Immature natural killer cell (primary cell): Measurements from ENCODE around the gene NFATC2. TPM values are rescaled to one million over a fixed set of nuclear protein-coding genes. Genes with fewer than 3 reads are reported as not detected.

ENCODE experiments used
- DNase-seq, 3 donors: peaks; one replicate each; pipeline ENCODE4 v3.0.0; 2022; ENCODE audit warnings: mixed read lengths in 1 of 3
- H3K27ac Mint-ChIP-seq, 6 donors: one replicate each; pipeline ENCODE4 v1.8.0; 2020; ENCODE audit warnings: mixed read lengths in 6 of 6, mild to moderate bottlenecking in 5 of 6, inconsistent platforms in 4 of 6, moderate library complexity in 3 of 6
- H3K27me3 Mint-ChIP-seq, 3 donors: one replicate each; pipeline ENCODE4 v1.8.0; 2020 to 2021; ENCODE audit warnings: low read depth in 3 of 3, mild to moderate bottlenecking in 3 of 3, mixed read lengths in 3 of 3, moderate library complexity in 3 of 3, inconsistent platforms in 1 of 3
- H3K36me3 Mint-ChIP-seq, 3 donors: one replicate each; pipeline ENCODE4 v1.8.0; 2020; ENCODE audit warnings: mixed read lengths in 3 of 3, inconsistent platforms in 2 of 3, mild to moderate bottlenecking in 2 of 3
- H3K4me1 Mint-ChIP-seq, 2 donors: one replicate each; pipeline ENCODE4 v1.8.0; 2020; ENCODE audit warnings: inconsistent platforms in 2 of 2, mild to moderate bottlenecking in 2 of 2, mixed read lengths in 2 of 2, moderate library complexity in 1 of 2
- H3K4me3 Mint-ChIP-seq, 5 donors: one replicate each; pipeline ENCODE4 v1.8.0; 2020; ENCODE audit warnings: mild to moderate bottlenecking in 5 of 5, mixed read lengths in 5 of 5, inconsistent platforms in 3 of 5, moderate library complexity in 3 of 5
- H3K9me3 Mint-ChIP-seq, 6 donors: one replicate each; pipeline ENCODE4 v1.8.0; 2020; ENCODE audit warnings: mild to moderate bottlenecking in 6 of 6, mixed read lengths in 6 of 6, inconsistent platforms in 4 of 6, moderate library complexity in 3 of 6
- polyA plus RNA-seq, 3 donors: library from polyadenylated mRNA; unstranded; fragments of 300-500 nt; fragmentation: Illumina TruSeq; gene quantifications; one replicate each; pipeline ENCODE4 v1.2.3, GENCODE V29; 2021

NFATC2 gene
- polyA plus RNA-seq, 3 donors from 2014 or later, result 14.5 to 101 (median 21.3) TPM

- Mint-ChIP-seq H3K4me1 (peaks cover 52 to 56% of the 10 kb centered on the region in 2 donors), H3K27me3 (peaks cover 0 to 18% (median 2%) of the 10 kb centered on the region in 3 donors), H3K4me3 (no peak overlapping the region), H3K27ac (peak overlapping the region in 4 of 6 donors; percentile 24 to 67 (median 47)), H3K36me3 (peaks cover 9 to 25% (median 19%) of the 10 kb centered on the region in 3 donors), H3K9me3 (no peaks in the 10 kb centered on the region)
- no peak for DNase-seq
Observed at GRCh38 chr20:51460569-51461265, 81.8 kb downstream of the NFATC2 start.

GRCh38 chr20:51460163-51460562, 82.4 kb downstream of the NFATC2 start:
- peaks cover 52 to 55% of the 10 kb centered on the region in 2 donors for H3K4me1 Mint-ChIP-seq
- H3K27ac Mint-ChIP-seq, result peak overlapping the region; percentile 26 to 90 (median 58)
- no peaks in the 10 kb centered on the region for H3K9me3 Mint-ChIP-seq
- peaks cover 7 to 29% (median 14%) of the 10 kb centered on the region in 3 donors for H3K36me3 Mint-ChIP-seq
- no peak overlapping the region for H3K4me3 Mint-ChIP-seq
- H3K27me3 Mint-ChIP-seq, result peaks cover 0 to 18% (median 2%) of the 10 kb centered on the region in 3 donors
- DNase-seq, result no peak

GRCh38 chr20:51458751-51459439, 83.6 kb downstream of the NFATC2 start:
- Mint-ChIP-seq H3K4me3 (no peak overlapping the region), H3K27ac (peak overlapping the region; percentile 20 to 68 (median 44)), H3K27me3 (peaks cover 0 to 16% (median 2%) of the 10 kb centered on the region in 3 donors), H3K9me3 (no peaks in the 10 kb centered on the region), H3K4me1 (peaks cover 52 to 53% of the 10 kb centered on the region in 2 donors), H3K36me3 (peaks cover 14 to 35% (median 19%) of the 10 kb centered on the region in 3 donors)
- no peak for DNase-seq

DNA sequence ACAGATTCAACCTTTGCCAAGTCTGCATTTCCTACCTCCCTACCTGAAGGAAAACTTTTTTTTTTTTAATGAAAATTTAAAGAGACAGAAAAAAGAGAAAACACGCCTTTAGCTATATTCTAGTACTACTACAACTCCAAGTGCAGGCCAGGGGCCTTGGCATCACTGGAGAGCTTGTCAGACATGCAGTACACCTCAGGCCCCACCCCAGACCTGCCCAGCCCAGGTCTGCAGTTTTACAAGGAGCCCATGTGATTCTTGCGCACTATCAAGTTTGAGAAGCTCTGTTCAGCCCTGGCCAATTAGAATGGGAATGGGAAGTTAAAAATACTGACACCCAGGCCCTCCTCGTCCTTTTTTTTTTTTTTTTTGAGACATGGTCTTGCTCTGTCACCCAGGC, 85.0 kb downstream of the NFATC2 start:
- H3K27me3 Mint-ChIP-seq, result peaks cover 2 to 14% (median 6%) of the 10 kb centered on the region in 3 donors
- peaks cover 48 to 55% of the 10 kb centered on the region in 2 donors for H3K4me1 Mint-ChIP-seq
- H3K9me3 Mint-ChIP-seq, result no peaks in the 10 kb centered on the region
- H3K4me3 Mint-ChIP-seq, result peak overlapping the region in 1 of 5 donors; percentile 27
- no peak for DNase-seq
- peaks cover 27 to 42% (median 31%) of the 10 kb centered on the region in 3 donors for H3K36me3 Mint-ChIP-seq
- peak overlapping the region; percentile 13 to 67 (median 30) for H3K27ac Mint-ChIP-seq

- Mint-ChIP-seq H3K9me3 (no peaks in the 10 kb centered on the region), H3K27me3 (peaks cover 2 to 14% (median 7%) of the 10 kb centered on the region in 3 donors), H3K4me1 (peaks cover 55 to 62% of the 10 kb centered on the region in 2 donors), H3K36me3 (peaks cover 33 to 48% (median 37%) of the 10 kb centered on the region in 3 donors), H3K27ac (peak overlapping the region; percentile 34 to 71 (median 58)), H3K4me3 (peak overlapping the region in 1 of 5 donors; percentile 42)
- no peak for DNase-seq
Observed at GRCh38 chr20:51456511-51457509, 85.7 kb downstream of the NFATC2 start.

DNA sequence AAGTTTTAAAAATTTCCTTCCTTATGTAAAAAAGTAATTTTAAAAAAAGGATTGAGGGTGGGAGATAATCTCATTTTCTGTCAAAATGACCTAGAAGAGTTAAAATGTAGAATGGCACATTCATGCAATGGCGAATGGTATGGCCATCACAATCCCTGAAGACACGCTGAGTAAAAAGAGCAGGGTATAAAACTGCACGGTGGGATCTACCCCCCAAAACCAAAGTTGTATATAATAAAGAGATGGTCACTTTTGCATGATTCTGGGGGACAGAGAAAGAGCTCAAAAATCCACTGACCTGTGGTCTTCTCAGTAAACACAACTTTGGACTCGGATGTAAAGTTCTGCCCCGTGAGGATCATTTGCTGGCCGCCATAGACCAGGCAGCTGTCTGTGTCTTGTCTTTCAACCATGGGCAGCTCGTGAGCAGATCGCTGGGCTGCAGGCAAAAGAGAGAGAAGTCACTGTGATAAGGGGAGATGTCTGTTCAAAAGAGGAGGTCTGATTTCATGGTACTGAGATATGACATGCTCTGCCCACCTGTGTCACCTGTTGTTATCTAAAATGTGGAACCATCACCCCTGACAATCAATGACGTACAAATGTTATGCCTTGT, 88.2 kb downstream of the NFATC2 start:
- H3K4me3 Mint-ChIP-seq, result no peak overlapping the region
- H3K27ac Mint-ChIP-seq, result peak overlapping the region in 3 of 6 donors; percentile 38 to 56 (median 55)
- H3K27me3 Mint-ChIP-seq, result peaks cover 0 to 14% (median 7%) of the 10 kb centered on the region in 3 donors
- no peaks in the 10 kb centered on the region for H3K9me3 Mint-ChIP-seq
- H3K4me1 Mint-ChIP-seq, result peaks cover 59 to 75% of the 10 kb centered on the region in 2 donors
- H3K36me3 Mint-ChIP-seq, result peaks cover 33 to 55% (median 35%) of the 10 kb centered on the region in 3 donors
- DNase-seq, result no peak

- peak overlapping the region; percentile 74 to 84 (median 81) for H3K27ac Mint-ChIP-seq
- H3K36me3 Mint-ChIP-seq, result peaks cover 33 to 59% (median 41%) of the 10 kb centered on the region in 3 donors
- H3K4me3 Mint-ChIP-seq, result peak overlapping the region in 1 of 5 donors; percentile 15
Observed at GRCh38 chr20:51452734-51453365, 89.7 kb downstream of the NFATC2 start.

DNA sequence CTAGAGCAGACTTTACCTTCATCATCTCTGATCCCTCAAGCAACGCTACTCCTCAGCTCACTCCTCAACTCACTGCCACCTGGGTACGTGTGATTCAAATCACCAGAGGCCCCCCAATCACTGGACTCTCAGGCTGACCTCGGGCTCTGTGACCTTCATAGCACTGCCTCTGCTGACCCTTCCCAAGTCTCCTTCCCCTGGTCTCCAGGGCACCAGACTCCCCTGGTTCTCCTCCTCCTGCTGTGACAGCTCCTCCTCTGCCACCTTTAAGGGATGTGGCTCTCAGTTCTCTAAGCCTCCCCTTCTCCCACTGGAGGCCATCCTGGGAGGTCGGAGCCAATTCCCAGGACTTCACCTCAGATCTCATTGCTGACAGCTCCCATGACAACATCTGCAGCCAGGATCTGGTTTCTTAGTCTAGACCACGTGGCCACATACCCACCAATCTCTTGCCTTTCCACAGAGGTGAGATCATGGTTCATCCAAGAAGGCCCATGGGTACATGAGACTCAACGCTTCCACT, 90.4 kb downstream of the NFATC2 start:
- Mint-ChIP-seq H3K27me3 (peaks cover 0 to 17% (median 10%) of the 10 kb centered on the region in 3 donors), H3K36me3 (peaks cover 35 to 62% (median 44%) of the 10 kb centered on the region in 3 donors), H3K27ac (peak overlapping the region; percentile 37 to 84 (median 81)), H3K9me3 (no peaks in the 10 kb centered on the region), H3K4me1 (peaks cover 58 to 79% of the 10 kb centered on the region in 2 donors), H3K4me3 (peak overlapping the region in 2 of 5 donors; percentile 15 to 38)
- no peak for DNase-seq

More at GRCh38 chr20:51452734-51453365, 89.7 kb downstream of the NFATC2 start:
- H3K27me3 Mint-ChIP-seq, result peaks cover 0 to 21% (median 10%) of the 10 kb centered on the region in 3 donors
- no peaks in the 10 kb centered on the region for H3K9me3 Mint-ChIP-seq
- peaks cover 65 to 83% of the 10 kb centered on the region in 2 donors for H3K4me1 Mint-ChIP-seq
- DNase-seq, result no peak

DNA sequence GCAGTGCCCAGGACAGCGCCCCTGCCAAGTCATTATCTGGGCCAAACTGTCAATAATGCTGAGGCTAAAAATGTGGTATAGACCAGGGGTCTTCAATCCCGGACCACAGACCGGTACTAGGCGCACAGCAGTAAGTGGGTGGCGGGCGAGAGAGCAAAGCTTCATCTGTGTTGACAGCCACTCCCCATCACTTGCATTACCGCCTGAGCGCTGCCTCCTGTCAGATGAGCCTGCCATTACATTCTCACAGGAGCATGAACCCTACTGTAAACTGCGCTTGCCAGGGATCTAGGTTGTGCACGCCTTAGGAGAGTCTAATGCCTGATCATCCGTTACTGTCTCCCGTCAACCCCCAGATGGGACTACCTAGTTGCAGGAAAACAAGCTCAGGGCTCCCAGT, 91.0 kb downstream of the NFATC2 start:
- Mint-ChIP-seq H3K4me1 (peaks cover 53 to 77% of the 10 kb centered on the region in 2 donors), H3K27me3 (peaks cover 0 to 20% (median 11%) of the 10 kb centered on the region in 3 donors), H3K27ac (peak overlapping the region; percentile 17 to 86 (median 68)), H3K36me3 (peaks cover 35 to 65% (median 44%) of the 10 kb centered on the region in 3 donors), H3K9me3 (no peaks in the 10 kb centered on the region), H3K4me3 (peak overlapping the region in 1 of 5 donors; percentile 21)
- no peak for DNase-seq

- Mint-ChIP-seq H3K9me3 (no peaks in the 10 kb centered on the region), H3K4me3 (no peak overlapping the region), H3K4me1 (peaks cover 51 to 82% of the 10 kb centered on the region in 2 donors), H3K27me3 (peaks cover 0 to 23% (median 14%) of the 10 kb centered on the region in 3 donors), H3K27ac (peak overlapping the region; percentile 17 to 86 (median 68)), H3K36me3 (peaks cover 35 to 68% (median 44%) of the 10 kb centered on the region in 3 donors)
- DNase-seq, result no peak
Observed at GRCh38 chr20:51450984-51451383, 91.5 kb downstream of the NFATC2 start.

GRCh38 chr20:51450221-51450712, 92.3 kb downstream of the NFATC2 start:
- peaks cover 39 to 66% (median 46%) of the 10 kb centered on the region in 3 donors for H3K36me3 Mint-ChIP-seq
- H3K9me3 Mint-ChIP-seq, result no peaks in the 10 kb centered on the region
- peak overlapping the region; percentile 2 to 84 (median 50) for H3K27ac Mint-ChIP-seq

More at GRCh38 chr20:51450221-51450712, 92.3 kb downstream of the NFATC2 start:
- Mint-ChIP-seq H3K4me1 (peaks cover 56 to 85% of the 10 kb centered on the region in 2 donors), H3K27me3 (peaks cover 0 to 25% (median 15%) of the 10 kb centered on the region in 3 donors), H3K4me3 (no peak overlapping the region)
- no peak for DNase-seq
